MCF 10A (cell line): Measurements from ENCODE around the gene DHTKD1. TPM values are rescaled to one million over a fixed set of nuclear protein-coding genes. Genes with fewer than 3 reads are reported as not detected.
"Not testable (repeated sequence)": the region's sequence is repeated elsewhere in the genome, so short reads cannot be mapped to it uniquely, and the experiment has no call there.

ENCODE experiments used
- BruUV-seq: library from RNA; stranded (reverse); fragments of 400-500 nt; replicated peaks from 2 replicates; lab custom pipeline; 2021; lab: Mats Ljungman, UMichigan
- CTCF ChIA-PET: fragments of 300-600 bp; sonication (Branson Sonifier 250); formaldehyde crosslinking; extraction: SDS; loops from one replicate; lab custom pipeline; 2021; ENCODE audit warnings: antibody characterized with exemption, inconsistent platforms; lab: Yijun Ruan, JAX
- POLR2A ChIA-PET: fragments of 300-600, 350-650 bp; sonication (Branson Sonifier 250); formaldehyde crosslinking; extraction: SDS; loops from one replicate; lab custom pipeline; 2020; ENCODE audit warnings: antibody characterized with exemption, inconsistent platforms; lab: Yijun Ruan, JAX
- DNase-seq: peaks from one replicate; pipeline ENCODE4 v3.0.0-alpha.2; 2018; ENCODE audit not compliant: unreplicated experiment
- H3K27ac Mint-ChIP-seq: one replicate; pipeline ENCODE4 v1.8.0; 2022; ENCODE audit warnings: mild to moderate bottlenecking, low read depth, mixed read lengths; ENCODE audit not compliant: unreplicated experiment
- H3K27me3 Mint-ChIP-seq: one replicate; pipeline ENCODE4 v1.8.0; 2022; ENCODE audit warnings: mixed read lengths; ENCODE audit not compliant: insufficient read depth, unreplicated experiment
- H3K36me3 Mint-ChIP-seq: one replicate; pipeline ENCODE4 v1.8.0; 2022; ENCODE audit warnings: mild to moderate bottlenecking, moderate library complexity, mixed read lengths; ENCODE audit not compliant: insufficient read depth, unreplicated experiment
- H3K4me1 Mint-ChIP-seq: one replicate; pipeline ENCODE4 v1.8.0; 2022; ENCODE audit warnings: mixed read lengths; ENCODE audit not compliant: insufficient read depth, unreplicated experiment
- H3K4me3 Mint-ChIP-seq: one replicate; pipeline ENCODE4 v1.8.0; 2022; ENCODE audit warnings: mild to moderate bottlenecking, moderate library complexity, mixed read lengths; ENCODE audit not compliant: unreplicated experiment
- H3K9me3 Mint-ChIP-seq: one replicate; pipeline ENCODE4 v1.8.0; 2022; ENCODE audit warnings: mixed read lengths; ENCODE audit not compliant: unreplicated experiment
- intact Hi-C: fragments of 100-400 bp; cut with micrococcal nuclease; formaldehyde crosslinking; loops from 2 replicates; pipeline ENCODE4 v1.14.1; 2022
- total RNA-seq: library from RNA; stranded (reverse); gene quantifications from 2 replicates; pipeline ENCODE4 v1.2.3, GENCODE V29; 2022
- TF ChIP-seq, protein P1 (sequence below): fragments of 200-600 bp; IDR thresholded peaks from one replicate; pipeline ENCODE4 v1.8.0; 2022; ENCODE audit warnings: antibody characterized with exemption, mild to moderate bottlenecking; ENCODE audit not compliant: unreplicated experiment

DHTKD1 gene
- total RNA-seq, 1 experiment from 2014 or later: 17.3 TPM

DNA sequence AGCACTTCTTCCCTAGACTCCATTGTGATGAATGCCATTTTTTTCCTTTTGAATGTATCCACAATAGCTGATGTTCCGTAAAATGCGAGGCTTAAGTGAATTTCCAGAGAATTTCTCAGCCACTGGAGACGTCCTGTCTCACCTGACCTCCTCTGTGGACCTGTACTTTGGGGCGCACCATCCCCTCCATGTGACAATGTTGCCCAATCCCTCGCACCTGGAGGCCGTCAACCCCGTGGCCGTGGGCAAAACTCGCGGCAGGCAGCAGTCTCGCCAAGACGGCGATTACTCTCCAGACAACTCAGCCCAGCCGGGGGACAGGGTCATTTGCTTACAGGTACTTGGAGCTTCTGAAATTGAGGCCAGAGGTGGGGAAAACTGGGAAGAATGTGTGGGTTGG lies 20.2 kb downstream of the DHTKD1 start:
- no peak overlapping the region for H3K4me3 Mint-ChIP-seq
- H3K4me1 Mint-ChIP-seq: no peaks in the 10 kb centered on the region
- peaks cover 92% of the 10 kb centered on the region for H3K36me3 Mint-ChIP-seq
- H3K27me3 Mint-ChIP-seq: no peaks in the 10 kb centered on the region
- no peak overlapping the region for H3K27ac Mint-ChIP-seq
- no peak for DNase-seq
- ChIA-PET POLR2A (interaction anchor here (0.6 kb wide), 1 partner anchor 119 kb away, joined by 4 read pairs; no protein-coding TSS in a partner anchor), CTCF (no interaction called here)
- no TSS peak for BruUV-seq
- intact Hi-C loops: no loop called here
- TF ChIP-seq, protein P1, sequence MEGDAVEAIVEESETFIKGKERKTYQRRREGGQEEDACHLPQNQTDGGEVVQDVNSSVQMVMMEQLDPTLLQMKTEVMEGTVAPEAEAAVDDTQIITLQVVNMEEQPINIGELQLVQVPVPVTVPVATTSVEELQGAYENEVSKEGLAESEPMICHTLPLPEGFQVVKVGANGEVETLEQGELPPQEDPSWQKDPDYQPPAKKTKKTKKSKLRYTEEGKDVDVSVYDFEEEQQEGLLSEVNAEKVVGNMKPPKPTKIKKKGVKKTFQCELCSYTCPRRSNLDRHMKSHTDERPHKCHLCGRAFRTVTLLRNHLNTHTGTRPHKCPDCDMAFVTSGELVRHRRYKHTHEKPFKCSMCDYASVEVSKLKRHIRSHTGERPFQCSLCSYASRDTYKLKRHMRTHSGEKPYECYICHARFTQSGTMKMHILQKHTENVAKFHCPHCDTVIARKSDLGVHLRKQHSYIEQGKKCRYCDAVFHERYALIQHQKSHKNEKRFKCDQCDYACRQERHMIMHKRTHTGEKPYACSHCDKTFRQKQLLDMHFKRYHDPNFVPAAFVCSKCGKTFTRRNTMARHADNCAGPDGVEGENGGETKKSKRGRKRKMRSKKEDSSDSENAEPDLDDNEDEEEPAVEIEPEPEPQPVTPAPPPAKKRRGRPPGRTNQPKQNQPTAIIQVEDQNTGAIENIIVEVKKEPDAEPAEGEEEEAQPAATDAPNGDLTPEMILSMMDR: no peak
- H3K9me3 Mint-ChIP-seq: no peaks in the 10 kb centered on the region

DNA sequence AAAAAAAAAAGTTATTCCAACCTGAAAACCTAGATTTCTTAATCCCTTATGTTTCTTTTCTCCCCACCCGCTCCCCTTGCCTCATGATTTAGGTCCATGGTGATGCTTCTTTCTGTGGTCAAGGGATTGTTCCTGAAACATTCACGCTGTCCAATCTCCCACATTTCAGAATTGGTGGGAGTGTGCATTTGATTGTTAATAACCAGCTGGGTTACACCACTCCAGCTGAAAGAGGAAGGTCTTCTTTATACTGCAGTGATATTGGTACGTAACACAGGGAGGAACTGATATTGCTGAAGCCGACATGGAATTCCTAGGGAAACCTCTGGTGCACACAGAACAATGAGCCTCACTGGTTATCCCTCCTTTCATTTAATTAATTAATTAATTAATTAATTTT lies 22.7 kb downstream of the DHTKD1 start:
- TF ChIP-seq, protein P1: no peak
- CTCF ChIA-PET: interaction anchor here (0.6 kb wide), 1 partner anchor 106 kb away, joined by 3 read pairs; no protein-coding TSS in a partner anchor
- Mint-ChIP-seq H3K27ac (no peak overlapping the region), H3K36me3 (peaks cover 82% of the 10 kb centered on the region), H3K27me3 (no peaks in the 10 kb centered on the region), H3K4me1 (no peaks in the 10 kb centered on the region), H3K9me3 (no peaks in the 10 kb centered on the region), H3K4me3 (no peak overlapping the region)
- DNase-seq: no peak
- intact Hi-C loops: no loop called here
- POLR2A ChIA-PET: no interaction called here
- BruUV-seq: no TSS peak

DNA sequence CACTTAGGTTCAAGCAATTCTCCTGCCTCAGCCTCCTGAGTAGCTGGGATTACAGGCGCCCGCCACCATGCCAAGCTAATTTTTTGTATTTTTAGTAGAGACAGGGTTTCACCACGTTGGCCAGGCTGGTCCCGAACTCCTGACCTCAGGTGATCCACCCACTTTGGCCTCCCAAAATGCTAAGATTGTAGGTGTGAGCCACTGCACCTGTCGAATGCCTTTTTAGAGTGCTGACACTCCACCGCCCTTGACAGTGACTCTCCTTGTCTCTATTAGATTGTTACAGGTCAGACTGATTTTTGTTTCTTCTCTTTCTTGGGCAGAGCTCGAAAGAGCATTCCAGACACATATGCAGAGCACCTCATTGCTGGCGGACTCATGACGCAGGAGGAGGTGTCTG lies 28.6 kb downstream of the DHTKD1 start:
- CTCF ChIA-PET, BruUV-seq: not testable (repeated sequence)
- POLR2A ChIA-PET: interaction anchor here (0.7 kb wide), 1 partner anchor 11 kb away, joined by 3 read pairs; no protein-coding TSS in a partner anchor

DNA sequence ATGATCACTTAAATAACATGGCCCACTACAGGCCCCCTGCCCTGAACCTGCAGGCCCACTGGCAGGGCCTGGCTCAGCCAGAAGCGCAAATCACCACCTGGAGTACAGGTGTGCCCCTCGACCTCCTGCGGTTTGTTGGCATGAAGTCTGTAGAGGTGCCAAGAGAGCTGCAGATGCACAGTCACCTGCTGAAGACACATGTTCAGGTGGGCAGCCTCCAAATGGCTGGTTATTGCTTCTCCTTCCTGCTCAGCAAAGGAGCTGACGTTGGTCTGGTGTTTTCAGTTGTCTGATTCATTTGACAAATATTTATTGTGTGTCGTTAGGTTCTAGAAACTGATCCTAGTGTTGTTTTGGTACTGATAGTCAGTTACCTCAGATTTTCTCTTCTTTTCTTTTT lies 29.0 kb downstream of the DHTKD1 start:
- Mint-ChIP-seq H3K4me1 (no peaks in the 10 kb centered on the region), H3K27ac (no peak overlapping the region), H3K9me3 (no peaks in the 10 kb centered on the region), H3K27me3 (no peaks in the 10 kb centered on the region), H3K36me3 (peaks cover 58% of the 10 kb centered on the region), H3K4me3 (no peak overlapping the region)
- BruUV-seq: no TSS peak
- no peak for DNase-seq
- CTCF ChIA-PET: interaction anchor here (0.6 kb wide), 1 partner anchor 41 kb away, joined by 3 read pairs; no protein-coding TSS in a partner anchor
- TF ChIP-seq, protein P1: no peak
- intact Hi-C loops: no loop called here
- POLR2A ChIA-PET: interaction anchor here (0.7 kb wide), 1 partner anchor 11 kb away, joined by 3 read pairs; no protein-coding TSS in a partner anchor

More for the DNA sequence above, 28.6 kb downstream of the DHTKD1 start:
- DNase-seq, intact Hi-C loops, H3K27me3 Mint-ChIP-seq, H3K4me3 Mint-ChIP-seq, H3K9me3 Mint-ChIP-seq, H3K27ac Mint-ChIP-seq, H3K4me1 Mint-ChIP-seq: not testable (repeated sequence)
- peaks cover 62% of the 10 kb centered on the region for H3K36me3 Mint-ChIP-seq
